IMR-90 (cell line): ENCODE measurements around the gene ZSWIM8. TPM values are rescaled to one million over a fixed set of nuclear protein-coding genes. Genes with fewer than 3 reads are reported as not detected.
A peak's percentile ranks its signal among the peaks of the same experiment; 100 is the strongest.

ENCODE experiments used
- ATAC-seq: fragments of 200-7000 bp; cut with Tn5 transposase; 2 replicates; pipeline ENCODE4 v1.9.1; 2020; ENCODE audit warnings: low read depth, mild to moderate bottlenecking, moderate library complexity
- BruUV-seq: library from RNA; stranded (reverse); fragments of 400-500 nt; replicated peaks from 2 replicates; lab custom pipeline; 2021; lab: Mats Ljungman, UMichigan
- CTCF ChIA-PET: fragments of 300-600 bp; formaldehyde crosslinking; extraction: SDS; loops from one replicate; lab custom pipeline; 2021; ENCODE audit warnings: antibody characterized with exemption; lab: Yijun Ruan, JAX
- POLR2A ChIA-PET: fragments of 300-600 bp; sonication (Branson Sonifier 250); formaldehyde crosslinking; loops from one replicate; lab custom pipeline; 2022; ENCODE audit warnings: antibody characterized with exemption; ENCODE audit not compliant: unreplicated experiment; lab: Charles Lee
- DNase-seq: peaks from one replicate; pipeline ENCODE4 v3.0.0; 2013
- H2AFZ ChIP-seq: replicated peaks from 2 replicates; pipeline ENCODE3; 2013; ENCODE audit warnings: low read length, mild to moderate bottlenecking; ENCODE audit not compliant: poor library complexity
- H2AK5ac ChIP-seq: 2 replicates; pipeline ENCODE4 v1.6.1; 2013; ENCODE audit warnings: low read depth, low read length, inconsistent platforms
- H2AK9ac ChIP-seq: replicated peaks from 2 replicates; pipeline ENCODE3; 2013; ENCODE audit warnings: mild to moderate bottlenecking, low read depth, low read length, moderate library complexity; ENCODE audit not compliant: poor library complexity
- H2BK120ac ChIP-seq: 2 replicates; pipeline ENCODE4 v1.6.1; 2013; ENCODE audit warnings: low read depth, low read length, inconsistent platforms
- H2BK15ac ChIP-seq: 3 replicates; pipeline ENCODE4 v1.6.1; 2013; ENCODE audit warnings: low read depth, low read length, inconsistent platforms
- H2BK20ac ChIP-seq: 2 replicates; pipeline ENCODE4 v1.6.1; 2013; ENCODE audit warnings: low read depth, mild to moderate bottlenecking, inconsistent platforms, low read length, moderate library complexity
- H2BK5ac ChIP-seq: 2 replicates; pipeline ENCODE4 v1.6.1; 2013; ENCODE audit warnings: mild to moderate bottlenecking, low read depth, low read length, inconsistent platforms; ENCODE audit not compliant: poor library complexity, severe bottlenecking
- H3K14ac ChIP-seq: replicated peaks from 2 replicates; pipeline ENCODE4 v1.6.1; 2013; ENCODE audit warnings: low read depth, low read length, inconsistent platforms
- H3K18ac ChIP-seq: 2 replicates; pipeline ENCODE4 v1.6.1; 2013; ENCODE audit warnings: low read depth, low read length, control low read depth
- H3K23ac ChIP-seq: 2 replicates; pipeline ENCODE4 v1.6.1; 2013; ENCODE audit warnings: low read depth, low read length, inconsistent platforms
- H3K27ac ChIP-seq: 2 replicates; pipeline ENCODE4 v1.5.1; 2013; ENCODE audit warnings: mild to moderate bottlenecking, control low read depth, low read length; ENCODE audit not compliant: insufficient read depth
- H3K27me3 ChIP-seq: 2 replicates; pipeline ENCODE4 v1.6.1; 2013; ENCODE audit warnings: low read length; ENCODE audit not compliant: control insufficient read depth, insufficient read depth
- H3K36me3 ChIP-seq: 2 replicates; pipeline ENCODE4 v1.6.1; 2013; ENCODE audit warnings: low read length, mixed read lengths; ENCODE audit not compliant: control insufficient read depth, insufficient read depth
- H3K4ac ChIP-seq: 2 replicates; pipeline ENCODE4 v1.6.1; 2013; ENCODE audit warnings: low read depth, low read length, inconsistent platforms
- H3K4me1 ChIP-seq: 2 replicates; pipeline ENCODE4 v1.6.1; 2013; ENCODE audit warnings: low read length, mixed read lengths; ENCODE audit not compliant: control insufficient read depth, insufficient read depth
- H3K4me2 ChIP-seq: 2 replicates; pipeline ENCODE4 v1.6.1; 2013; ENCODE audit warnings: low read depth, mild to moderate bottlenecking, control low read depth, low read length, moderate library complexity
- H3K4me3 ChIP-seq: 2 replicates; pipeline ENCODE4 v1.5.1; 2013; ENCODE audit warnings: low read depth, mild to moderate bottlenecking, control low read depth, low read length, moderate library complexity; ENCODE audit not compliant: insufficient read depth
- H3K56ac ChIP-seq: 2 replicates; pipeline ENCODE4 v1.6.1; 2013; ENCODE audit warnings: low read length, inconsistent platforms; ENCODE audit not compliant: insufficient read depth; ENCODE audit errors: extremely low read depth
- H3K79me1 ChIP-seq, 2 experiments: 2 replicates each; pipeline ENCODE4 v1.6.1; 2013; ENCODE audit warnings: low read length in 2 of 2, inconsistent platforms in 1 of 2, low read depth in 1 of 2
- H3K9ac ChIP-seq: 2 replicates; pipeline ENCODE4 v1.6.1; 2013; ENCODE audit warnings: low read depth, low read length, control low read depth
- H3K9me1 ChIP-seq: 2 replicates; pipeline ENCODE4 v1.6.1; 2013; ENCODE audit warnings: low read length, inconsistent platforms; ENCODE audit not compliant: insufficient read depth
- H3K9me3 ChIP-seq: 2 replicates; pipeline ENCODE4 v1.6.1; 2013; ENCODE audit warnings: low read length; ENCODE audit not compliant: control insufficient read depth, insufficient read depth
- H4K20me1 ChIP-seq: 2 replicates; pipeline ENCODE4 v1.6.1; 2013; ENCODE audit warnings: low read length, inconsistent platforms; ENCODE audit not compliant: insufficient read depth
- H4K5ac ChIP-seq: 2 replicates; pipeline ENCODE4 v1.6.1; 2013; ENCODE audit warnings: mild to moderate bottlenecking, low read depth, low read length, control low read depth
- H4K8ac ChIP-seq, 2 experiments: 2 replicates each; pipeline ENCODE4 v1.6.1; 2013; ENCODE audit warnings: low read depth in 2 of 2, low read length in 2 of 2, control low read depth in 1 of 2, inconsistent platforms in 1 of 2
- H4K91ac ChIP-seq: 2 replicates; pipeline ENCODE4 v1.6.1; 2013; ENCODE audit warnings: low read depth, low read length, inconsistent platforms; ENCODE audit not compliant: insufficient read depth
- BHLHE40 ChIP-seq: fragments of 150-350 bp; IDR thresholded peaks from 2 replicates; pipeline ENCODE4 v1.6.1; 2016; ENCODE audit warnings: mild to moderate bottlenecking, low read depth, low read length
- CEBPB ChIP-seq: IDR thresholded peaks from 2 replicates; pipeline ENCODE4 v1.6.1; 2012; ENCODE audit warnings: low read depth, low read length, improper control_type of control experiment
- CHD1 ChIP-seq: IDR thresholded peaks from 2 replicates; pipeline ENCODE4 v1.6.1; 2012; ENCODE audit warnings: low read depth, low read length, improper control_type of control experiment
- CTCF ChIP-seq: conservative IDR thresholded peaks from 2 replicates; pipeline ENCODE4 v1.5.1; 2012; ENCODE audit warnings: mild to moderate bottlenecking, low read depth, low read length, improper control_type of control experiment
- ELK1 ChIP-seq: fragments of 150-350 bp; IDR thresholded peaks from 2 replicates; pipeline ENCODE4 v1.6.1; 2016; ENCODE audit warnings: low read depth, mild to moderate bottlenecking, low read length, moderate library complexity, borderline replicate concordance
- FOS ChIP-seq: fragments of 150-350 bp; IDR thresholded peaks from 2 replicates; pipeline ENCODE4 v1.6.1; 2016; ENCODE audit warnings: low read depth, low read length
- MAFK ChIP-seq: IDR thresholded peaks from 2 replicates; pipeline ENCODE4 v1.6.1; 2012; ENCODE audit warnings: low read depth, low read length, improper control_type of control experiment
- MAZ ChIP-seq: IDR thresholded peaks from 2 replicates; pipeline ENCODE4 v1.6.1; 2012; ENCODE audit warnings: low read depth, mild to moderate bottlenecking, low read length, improper control_type of control experiment, moderate library complexity, borderline replicate concordance
- MXI1 ChIP-seq: IDR thresholded peaks from 2 replicates; pipeline ENCODE4 v1.6.1; 2012; ENCODE audit warnings: low read depth, mild to moderate bottlenecking, low read length, moderate library complexity, borderline replicate concordance
- NFE2L2 ChIP-seq: fragments of 150-350 bp; IDR thresholded peaks from 2 replicates; pipeline ENCODE4 v1.6.1; 2016; ENCODE audit warnings: low read depth, mild to moderate bottlenecking, low read length
- POLR2A ChIP-seq: IDR thresholded peaks from 2 replicates; pipeline ENCODE4 v1.6.1; 2012; ENCODE audit warnings: mild to moderate bottlenecking, low read depth, low read length
- RAD21 ChIP-seq: IDR thresholded peaks from 2 replicates; pipeline ENCODE4 v1.6.1; 2012; ENCODE audit warnings: low read length, improper control_type of control experiment
- RCOR1 ChIP-seq: IDR thresholded peaks from 2 replicates; pipeline ENCODE4 v1.6.1; 2012; ENCODE audit warnings: mild to moderate bottlenecking, low read length, improper control_type of control experiment; ENCODE audit not compliant: insufficient replicate concordance
- RFX5 ChIP-seq: IDR thresholded peaks from 2 replicates; pipeline ENCODE4 v1.8.0; 2012; ENCODE audit warnings: low read depth, mild to moderate bottlenecking, low read length, moderate library complexity
- SMC3 ChIP-seq: fragments of 150-350 bp; IDR thresholded peaks from 2 replicates; pipeline ENCODE4 v1.6.1; 2016; ENCODE audit warnings: low read depth, mild to moderate bottlenecking, antibody characterized with exemption, low read length, moderate library complexity
- USF2 ChIP-seq: fragments of 150-350 bp; IDR thresholded peaks from 2 replicates; pipeline ENCODE4 v1.6.1; 2017; ENCODE audit warnings: mild to moderate bottlenecking, antibody characterized with exemption, low read length, low read depth
- WGBS, 2 experiments: methylation state at CpG; one replicate each; pipeline versions ENCODE4 v1.1.5 to v1.1.7; 2013; ENCODE audit warnings: missing lambda C conversion rate in 2 of 2; ENCODE audit not compliant: insufficient read length in 1 of 2; ENCODE audit errors: extremely low coverage in 2 of 2; 5-methylcytosine and 5-hydroxymethylcytosine counted together
- dilution Hi-C: fragments of 300-500 bp; cut with HindIII; formaldehyde crosslinking; loops from one replicate; pipeline ENCODE4 v1.14.3; 2018; ENCODE audit warnings: low sequenced_read_pairs; ENCODE audit not compliant: unreplicated experiment
- in situ Hi-C: fragments of 300-500 bp; cut with MboI; formaldehyde crosslinking; loops from 3 replicates; pipeline ENCODE4 v1.14.3; 2019; ENCODE audit warnings: low sequenced_read_pairs, inconsistent platforms, mixed read lengths
- intact Hi-C: fragments of 100-400 bp; cut with micrococcal nuclease; formaldehyde crosslinking; loops from 2 replicates; pipeline ENCODE4 v1.10.0; 2022
- polyA plus RNA-seq, 3 experiments: library from polyadenylated mRNA; depleted of rRNA; stranded (reverse); fragments of >200 nt; gene quantifications; 2 replicates each; pipeline ENCODE4 v1.2.3, GENCODE V29; 2012; ENCODE audit warnings: low replicate concordance in 1 of 3
- total RNA-seq: library from RNA; depleted of rRNA; stranded (reverse); fragments of >200 nt; gene quantifications from 2 replicates; pipeline ENCODE4 v1.2.3, GENCODE V29; 2012

ZSWIM8 gene
- total and polyA plus RNA-seq, 2 of the 4 experiments (the other 2 are of a cell fraction) = 16.8 to 103 TPM

GRCh38 chr10:73841061-73841421, 55.6 kb downstream of the ZSWIM8 start:
- WGBS, 2 experiments = no CpG with 5 or more reads among the region's 9 CpGs
- Histone ChIP-seq H4K8ac (no peak overlapping the region), H3K27me3 (no peaks in the 10 kb centered on the region), H3K18ac (no peak overlapping the region), H3K27ac (no peak overlapping the region), H4K20me1 (0 out of 2 replicates have a peak, but pooled peaks cover 3% of the 10 kb centered on the region), H3K9me1 (peaks cover 22% of the 10 kb centered on the region; the same call in 1 of the 2 replicates), H2AFZ (no peak overlapping the region), H4K91ac (no peak overlapping the region), H3K23ac (no peak overlapping the region), H2AK5ac (no peak overlapping the region), H3K9me3 (no peaks in the 10 kb centered on the region), H2BK5ac (no peak overlapping the region), H3K79me1 (peaks cover 0 to 12% of the 10 kb centered on the region in 2 experiments; a peak in 3 of 4 replicates), H3K4me1 (peaks cover 15% of the 10 kb centered on the region), H3K4me2 (no peak overlapping the region), H3K9ac (no peak overlapping the region), H2AK9ac (peak overlapping the region; percentile 34), H2BK15ac (no peak overlapping the region), H4K5ac (no peak overlapping the region), H3K4me3 (no peak overlapping the region), H3K56ac (no peak overlapping the region), H3K36me3 (peaks cover 28% of the 10 kb centered on the region), H2BK120ac (no peak overlapping the region; the same call in 1 of the 2 replicates), H2BK20ac (no peak overlapping the region), H3K4ac (0 out of 2 replicates have a peak overlapping the region, but pooled peaks have one; percentile 17), H3K14ac (no peak overlapping the region; the same call in 1 of the 2 replicates)
- BruUV-seq = no TSS peak
- dilution Hi-C loops = no loop called here
- intact Hi-C loops = no loop called here
- ChIA-PET CTCF (no interaction called here), POLR2A (no interaction called here)
- TF ChIP-seq RCOR1 = no peak
- TF ChIP-seq POLR2A = no peak
- no peak for TF ChIP-seq MAFK
- no peak for TF ChIP-seq FOS
- no peak for TF ChIP-seq MXI1
- TF ChIP-seq USF2 = no peak
- TF ChIP-seq CEBPB = no peak
- TF ChIP-seq ELK1 = no peak
- TF ChIP-seq RAD21 = no peak
- no peak for TF ChIP-seq NFE2L2
- TF ChIP-seq CTCF = no peak
- TF ChIP-seq SMC3 = no peak
- no peak for TF ChIP-seq CHD1
- no peak for TF ChIP-seq MAZ
- TF ChIP-seq RFX5 = no peak
- no peak for TF ChIP-seq BHLHE40
- DNase-seq (no peak), ATAC-seq (no peak)
- in situ Hi-C loops = no loop called here
